ENCODE measurements around the gene CCDC85C. TPM values are rescaled to one million over a fixed set of nuclear protein-coding genes. Genes with fewer than 3 reads are reported as not detected.

The CCDC85C gene
- total and polyA plus RNA-seq, 10 of the 15 experiments (the other 5 are each of a cell fraction or from before 2014, with no cell fraction given) = 0.03 to 3.6 (median 1.1) TPM

GRCh38 chr14:99554757-99555531, 49.1 kb downstream of the CCDC85C start:
- Histone ChIP-seq H3K27me3 (replicated peaks in 1 of 2; ENCODE audit: control insufficient read depth in 2 of 2, insufficient read depth in 2 of 2, low read length in 1 of 2) (no peaks in the 10 kb centered on the region), H3K4me3 (no peak overlapping the region), H3K9ac (ENCODE audit: control insufficient read depth, insufficient read depth, low read length) (no peak overlapping the region), H3K4me1 (ENCODE audit: control insufficient read depth, insufficient read depth, low read length) (0 out of 2 replicates have a peak, but pooled peaks cover 2% of the 10 kb centered on the region), H3K79me2 (ENCODE audit: control insufficient read depth, insufficient read depth, low read length) (no peaks in the 10 kb centered on the region), H3K9me3 (replicated peaks; ENCODE audit: control insufficient read depth, insufficient read depth, low read length) (no peaks in the 10 kb centered on the region), H3K36me3 (ENCODE audit: control insufficient read depth in 2 of 2, insufficient read depth in 2 of 2, low read length in 1 of 2) (no peaks in the 10 kb centered on the region), H3K4me2 (ENCODE audit: control insufficient read depth, insufficient read depth) (no peak overlapping the region), H2AFZ (ENCODE audit: control insufficient read depth, low read depth, low read length) (no peak overlapping the region), H4K20me1 (ENCODE audit: control insufficient read depth, insufficient read depth) (no peaks in the 10 kb centered on the region), H3K27ac (ENCODE audit: control insufficient read depth, insufficient read depth) (no peak overlapping the region)
- WGBS (ENCODE audit: insufficient coverage, insufficient replicate concordance, low lambda C conversion rate, missing lambda C conversion rate) = 30% methylated on average over 9 of the region's 9 CpGs
- intact Hi-C loops (cut with micrococcal nuclease; ENCODE audit: unreplicated experiment) = no loop called here
- DNase-seq (ENCODE audit: low read depth, low spot score) (no peak), FAIRE-seq (no peak), ATAC-seq (no peak)
- ChIA-PET RAD21 (ENCODE audit: unreplicated experiment) (no interaction called here), SMC1A (ENCODE audit: uncharacterized antibody, unreplicated experiment) (no interaction called here), POLR2A (no interaction called here), CTCF (interaction anchor here (1.2 kb wide), 1 partner anchor 73 kb away, joined by 4 read pairs; no protein-coding TSS in a partner anchor)
- TF ChIP-seq CBFB (IDR thresholded peaks at IDR 0.05; ENCODE audit: low read depth) (no peak), PAX5 (IDR thresholded peaks at IDR 0.05; ENCODE audit: borderline replicate concordance, low read depth, low read length) (no peak), HCFC1 (IDR thresholded peaks at IDR 0.05; ENCODE audit: low read length) (no peak), CHD1 (IDR thresholded peaks at IDR 0.05; ENCODE audit: low read depth, low read length) (no peak), SP1 (IDR thresholded peaks at IDR 0.05; ENCODE audit: low read depth, low read length) (no peak)
- BruUV-seq (replicated peaks) = no TSS peak
- in situ Hi-C loops (cut with MboI) = no loop called here

GRCh38 chr14:99554184-99554583, 49.8 kb downstream of the CCDC85C start:
- whole genome bisulfite sequencing (ENCODE audit: insufficient coverage, insufficient replicate concordance, low lambda C conversion rate, missing lambda C conversion rate) = 45% methylated on average over 12 of the region's 12 CpGs
- ChIA-PET CTCF (no interaction called here), SMC1A (ENCODE audit: uncharacterized antibody, unreplicated experiment) (no interaction called here), RAD21 (ENCODE audit: unreplicated experiment) (no interaction called here), POLR2A (no interaction called here)
- Histone ChIP-seq H3K79me2 (ENCODE audit: control insufficient read depth, insufficient read depth, low read length) (no peaks in the 10 kb centered on the region), H2AFZ (ENCODE audit: control insufficient read depth, low read depth, low read length) (no peak overlapping the region), H3K4me3 (no peak overlapping the region), H3K27ac (ENCODE audit: control insufficient read depth, insufficient read depth) (no peak overlapping the region), H3K4me2 (ENCODE audit: control insufficient read depth, insufficient read depth) (no peak overlapping the region), H3K9me3 (replicated peaks; ENCODE audit: control insufficient read depth, insufficient read depth, low read length) (no peaks in the 10 kb centered on the region), H3K27me3 (replicated peaks in 1 of 2; ENCODE audit: control insufficient read depth in 2 of 2, insufficient read depth in 2 of 2, low read length in 1 of 2) (no peaks in the 10 kb centered on the region), H4K20me1 (ENCODE audit: control insufficient read depth, insufficient read depth) (no peaks in the 10 kb centered on the region), H3K36me3 (ENCODE audit: control insufficient read depth in 2 of 2, insufficient read depth in 2 of 2, low read length in 1 of 2) (no peaks in the 10 kb centered on the region), H3K4me1 (ENCODE audit: control insufficient read depth, insufficient read depth, low read length) (0 out of 2 replicates have a peak, but pooled peaks cover 2% of the 10 kb centered on the region), H3K9ac (ENCODE audit: control insufficient read depth, insufficient read depth, low read length) (no peak overlapping the region)
- ATAC-seq (no peak; the same call in 2 of the 3 replicates), DNase-seq (ENCODE audit: low read depth, low spot score) (no peak), FAIRE-seq (no peak)
- BruUV-seq (replicated peaks) = no TSS peak
- in situ Hi-C loops (cut with MboI) (no loop called here), intact Hi-C loops (cut with micrococcal nuclease; ENCODE audit: unreplicated experiment) (no loop called here)
- TF ChIP-seq FOXK2 (IDR thresholded peaks at IDR 0.05) = no peak
- TF ChIP-seq ZBTB4 (CRISPR knock-in tag; IDR thresholded peaks at IDR 0.05) = no peak
- TF ChIP-seq CTCF (IDR thresholded peaks at IDR 0.05 in 2 of 3, conservative IDR thresholded peaks at IDR 0.05 in 1 of 3; ENCODE audit: control insufficient read depth in 2 of 3, extremely low read depth in 1 of 3, insufficient read depth in 1 of 3, low read depth in 3 of 3, low read length in 3 of 3) = no peak
- TF ChIP-seq PAX8 (IDR thresholded peaks at IDR 0.05) = no peak

All from GM12878 (cell line).